H1 (cell line): ENCODE measurements around the gene RBP3.

Source experiments
- EZH2 ChIP-seq: fragments of 200-600 bp; sonication (generic); IDR thresholded peaks from 2 replicates; pipeline ENCODE4 v1.7.1; 2012; ENCODE audit warnings: low read depth, mild to moderate bottlenecking, moderate library complexity, low read length, inconsistent platforms; ENCODE audit not compliant: severe bottlenecking
- POLR2AphosphoS5 ChIP-seq: IDR thresholded peaks from 2 replicates; pipeline ENCODE4 v1.6.1; 2011; ENCODE audit warnings: low read depth, low read length
- SAP30 ChIP-seq: fragments of 300-600 bp; sonication (generic); IDR thresholded peaks from 2 replicates; pipeline ENCODE4 v1.7.1; 2012; ENCODE audit warnings: low read length, moderate library complexity, mild to moderate bottlenecking, inconsistent platforms; ENCODE audit not compliant: insufficient read depth, insufficient replicate concordance
- SRF ChIP-seq: IDR thresholded peaks from 2 replicates; pipeline ENCODE4 v1.6.1; 2011; ENCODE audit warnings: mild to moderate bottlenecking, low read depth, low read length, moderate library complexity
- ZNF274 ChIP-seq: IDR thresholded peaks from 2 replicates; pipeline ENCODE4 v1.7.0; 2012; ENCODE audit warnings: low read length, borderline replicate concordance; ENCODE audit errors: extremely low read depth
- TF ChIP-seq, protein P1 (sequence below), 3 experiments: IDR thresholded peaks; 1 replicate in 2 of 3; 2 replicates in 1 of 3; pipeline versions ENCODE4 v1.5.1 to v1.6.1; 2011; ENCODE audit warnings: low read length in 3 of 3, mild to moderate bottlenecking in 3 of 3, inconsistent platforms in 2 of 3, low read depth in 1 of 3, moderate library complexity in 1 of 3; ENCODE audit not compliant: insufficient read depth in 1 of 3; ENCODE audit errors: control extremely low read depth in 1 of 3

DNA sequence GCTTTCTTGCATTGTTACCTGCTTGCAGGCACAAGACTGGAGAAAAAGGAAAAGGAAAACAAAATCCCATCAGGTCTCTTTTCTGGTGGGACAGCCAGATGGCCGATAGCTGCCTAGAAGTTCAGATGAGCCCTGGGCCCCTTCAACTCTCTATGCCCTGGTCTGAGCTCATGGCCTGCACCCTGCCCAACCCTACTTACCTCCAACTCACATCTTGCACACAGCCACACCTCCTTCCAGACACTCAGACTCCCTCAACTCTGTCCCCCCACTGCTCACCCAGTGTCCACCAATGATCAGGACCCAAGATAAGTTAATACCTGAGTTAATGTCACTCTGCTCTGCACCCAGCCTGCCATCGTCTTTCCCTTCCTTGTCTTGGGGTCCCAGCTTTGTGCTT, 10.9 kb downstream of the RBP3 start:
- TF ChIP-seq ZNF274 (no peak), POLR2AphosphoS5 (no peak), EZH2 (no peak), SAP30 (no peak), SRF (no peak)
- TF ChIP-seq, protein P1, sequence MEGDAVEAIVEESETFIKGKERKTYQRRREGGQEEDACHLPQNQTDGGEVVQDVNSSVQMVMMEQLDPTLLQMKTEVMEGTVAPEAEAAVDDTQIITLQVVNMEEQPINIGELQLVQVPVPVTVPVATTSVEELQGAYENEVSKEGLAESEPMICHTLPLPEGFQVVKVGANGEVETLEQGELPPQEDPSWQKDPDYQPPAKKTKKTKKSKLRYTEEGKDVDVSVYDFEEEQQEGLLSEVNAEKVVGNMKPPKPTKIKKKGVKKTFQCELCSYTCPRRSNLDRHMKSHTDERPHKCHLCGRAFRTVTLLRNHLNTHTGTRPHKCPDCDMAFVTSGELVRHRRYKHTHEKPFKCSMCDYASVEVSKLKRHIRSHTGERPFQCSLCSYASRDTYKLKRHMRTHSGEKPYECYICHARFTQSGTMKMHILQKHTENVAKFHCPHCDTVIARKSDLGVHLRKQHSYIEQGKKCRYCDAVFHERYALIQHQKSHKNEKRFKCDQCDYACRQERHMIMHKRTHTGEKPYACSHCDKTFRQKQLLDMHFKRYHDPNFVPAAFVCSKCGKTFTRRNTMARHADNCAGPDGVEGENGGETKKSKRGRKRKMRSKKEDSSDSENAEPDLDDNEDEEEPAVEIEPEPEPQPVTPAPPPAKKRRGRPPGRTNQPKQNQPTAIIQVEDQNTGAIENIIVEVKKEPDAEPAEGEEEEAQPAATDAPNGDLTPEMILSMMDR (IDR thresholded peaks at IDR 0.05; ENCODE audit: control extremely low read depth in 1 of 3, insufficient read depth in 1 of 3, low read depth in 1 of 3, low read length in 3 of 3): no peak
